Measurements from ENCODE around the gene TMED9.
"Not testable (repeated sequence)": the region's sequence is repeated elsewhere in the genome, so short reads cannot be mapped to it uniquely, and the experiment has no call there.

The TMED9 gene

DNA sequence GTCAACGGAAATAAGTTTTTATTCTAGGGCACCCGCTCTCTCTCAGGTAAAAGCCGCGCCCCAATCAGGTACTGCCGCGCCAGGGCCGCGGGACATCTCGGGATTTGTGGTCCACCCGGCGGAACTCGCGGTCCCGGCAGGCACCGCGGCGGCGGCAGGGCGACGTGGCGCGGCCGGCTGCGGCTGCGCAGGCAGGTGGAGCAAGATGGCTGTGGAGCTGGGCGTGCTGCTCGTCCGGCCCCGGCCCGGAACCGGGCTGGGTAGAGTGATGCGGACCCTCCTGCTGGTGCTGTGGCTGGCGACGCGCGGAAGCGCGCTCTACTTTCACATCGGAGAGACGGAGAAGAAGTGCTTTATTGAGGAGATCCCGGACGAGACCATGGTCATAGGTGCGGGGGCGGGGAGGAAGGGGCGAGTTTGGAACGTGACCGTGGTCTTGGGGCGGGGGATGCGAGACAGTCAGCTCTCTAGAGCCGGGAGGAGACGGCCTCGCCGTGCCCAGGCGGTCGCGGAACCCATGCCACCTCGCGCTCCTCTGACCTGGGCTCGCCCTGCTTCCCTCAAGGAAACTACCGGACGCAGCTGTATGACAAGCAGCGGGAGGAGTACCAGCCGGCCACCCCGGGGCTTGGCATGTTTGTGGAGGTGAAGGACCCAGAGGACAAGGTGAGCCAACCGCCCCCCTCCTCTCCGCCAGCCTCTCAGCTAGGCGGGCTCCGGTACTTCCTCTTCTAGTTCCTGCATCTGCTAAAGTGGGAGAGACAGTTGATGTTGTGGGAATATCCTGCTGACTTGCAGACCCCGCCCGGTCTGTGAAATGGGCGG is at the start of gene TMED9:
TMED9 (plus strand) TSS at position 194 of the 825 bp plus-strand sequence; CDS start at position 206, 12 bp downstream.
- DNase-seq (ENCODE audit: low read depth) = peak; percentile 84

- no peak for DNase-seq (ENCODE audit: low read depth)
These were observed 49.1 kb upstream of the TMED9 start for GRCh38 chr5:177542816-177543465.

DNA sequence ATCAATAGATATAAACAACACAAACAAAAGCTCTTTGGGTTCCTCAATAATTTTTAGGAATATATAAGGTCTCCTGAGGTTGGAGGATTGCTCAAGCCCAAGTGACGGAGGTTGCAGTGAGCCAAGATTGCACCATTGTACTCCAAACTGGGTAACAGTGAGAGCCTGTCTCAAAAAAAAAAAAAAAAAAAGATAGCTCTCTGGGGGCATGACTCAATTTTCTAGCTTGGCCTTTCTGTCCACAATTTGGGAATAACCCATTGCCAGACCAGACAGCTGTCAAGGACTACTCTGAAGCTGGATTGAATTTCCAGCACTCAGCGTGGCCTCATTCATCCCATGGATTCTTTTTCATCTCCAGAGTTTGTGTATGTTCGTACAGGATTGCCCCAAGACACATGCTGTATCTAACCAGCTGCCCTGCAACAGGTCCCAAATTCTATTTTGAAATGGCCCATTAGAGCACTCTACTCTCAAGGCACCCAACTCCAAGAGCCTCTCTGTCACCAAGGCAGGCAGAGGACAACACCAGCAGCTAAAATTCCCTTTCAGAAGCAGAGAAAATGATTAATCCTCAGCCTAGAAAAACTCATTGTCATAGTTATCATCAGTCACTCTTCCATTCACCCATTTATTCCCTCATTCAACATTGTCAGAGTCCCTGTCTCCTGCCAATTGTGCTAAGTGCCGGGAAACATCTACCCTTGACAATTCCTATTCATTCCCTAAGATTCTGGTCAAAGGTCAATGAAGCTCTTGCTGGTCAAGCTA is 46.3 kb upstream of the TMED9 start:
- DNase-seq (ENCODE audit: low read depth) = no peak

DNA sequence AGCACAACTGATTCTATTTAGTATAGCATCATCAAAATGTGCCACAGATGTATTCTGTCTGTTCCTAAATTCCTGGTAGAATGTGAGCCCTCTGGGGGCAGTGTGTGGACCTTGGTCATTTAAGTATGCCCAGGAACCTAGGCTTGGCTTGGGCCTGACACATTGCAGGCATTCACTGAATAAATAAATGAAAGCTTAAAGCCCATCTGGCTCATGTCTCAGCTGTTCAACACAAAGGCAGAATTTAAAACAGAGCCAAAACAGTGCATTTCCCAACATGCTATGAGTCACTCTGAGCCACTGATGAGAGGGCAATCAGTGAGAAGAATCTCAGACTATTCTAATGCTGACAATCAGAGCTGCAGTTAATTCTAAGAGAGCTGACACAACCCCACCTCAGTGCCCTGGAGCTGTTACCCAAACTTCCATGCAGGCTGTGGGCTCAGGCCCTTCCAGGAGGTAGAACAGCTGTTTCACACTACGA is 45.7 kb upstream of the TMED9 start:
- DNase-seq (ENCODE audit: low read depth) = no peak

DNA sequence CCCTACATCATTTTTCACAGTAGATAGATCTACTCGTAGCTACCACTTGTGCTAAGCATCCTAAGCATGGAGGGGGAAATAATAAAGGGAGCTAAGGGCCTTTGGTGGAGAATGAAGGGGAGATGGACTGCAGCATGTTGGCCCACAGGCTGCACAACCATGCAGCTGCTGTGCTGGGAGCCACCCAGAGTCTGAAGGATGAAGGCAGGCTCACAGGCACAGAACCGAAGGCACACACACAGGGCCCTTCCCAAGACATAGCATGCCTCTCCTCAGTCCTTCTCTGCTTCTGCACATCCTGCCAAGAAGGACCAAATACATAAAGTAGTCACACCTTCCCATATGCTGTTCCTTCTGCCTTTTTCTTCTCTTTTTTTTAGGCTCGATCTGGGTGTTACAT is 44.3 kb upstream of the TMED9 start:
- DNase-seq (ENCODE audit: low read depth) = no peak

DNA sequence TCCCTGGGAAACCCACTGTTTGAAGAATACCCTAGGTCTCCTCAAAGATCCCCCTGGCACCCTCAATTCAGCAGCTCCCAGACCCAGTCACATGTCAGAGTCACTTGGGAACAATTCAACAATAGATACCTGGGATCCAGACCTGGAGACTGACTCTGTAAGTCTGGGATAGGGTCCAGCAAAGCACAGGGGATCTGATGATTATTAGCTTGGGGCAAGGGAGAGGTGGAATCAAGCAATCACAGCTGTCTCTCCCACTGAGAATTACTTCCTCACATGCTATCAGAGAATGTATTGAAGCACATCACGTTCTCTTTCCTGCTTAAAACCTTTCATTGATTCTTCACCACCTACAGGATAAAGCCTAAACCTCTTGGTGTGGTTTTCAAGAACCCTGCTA is 43.5 kb upstream of the TMED9 start:
- DNase-seq (ENCODE audit: low read depth) = no peak

- no peak for DNase-seq (ENCODE audit: low read depth)
These were observed 41.9 kb upstream of the TMED9 start for GRCh38 chr5:177550122-177550521.

GRCh38 chr5:177552839-177553455 is 39.1 kb upstream of the TMED9 start:
- DNase-seq (ENCODE audit: low read depth) = no peak

DNA sequence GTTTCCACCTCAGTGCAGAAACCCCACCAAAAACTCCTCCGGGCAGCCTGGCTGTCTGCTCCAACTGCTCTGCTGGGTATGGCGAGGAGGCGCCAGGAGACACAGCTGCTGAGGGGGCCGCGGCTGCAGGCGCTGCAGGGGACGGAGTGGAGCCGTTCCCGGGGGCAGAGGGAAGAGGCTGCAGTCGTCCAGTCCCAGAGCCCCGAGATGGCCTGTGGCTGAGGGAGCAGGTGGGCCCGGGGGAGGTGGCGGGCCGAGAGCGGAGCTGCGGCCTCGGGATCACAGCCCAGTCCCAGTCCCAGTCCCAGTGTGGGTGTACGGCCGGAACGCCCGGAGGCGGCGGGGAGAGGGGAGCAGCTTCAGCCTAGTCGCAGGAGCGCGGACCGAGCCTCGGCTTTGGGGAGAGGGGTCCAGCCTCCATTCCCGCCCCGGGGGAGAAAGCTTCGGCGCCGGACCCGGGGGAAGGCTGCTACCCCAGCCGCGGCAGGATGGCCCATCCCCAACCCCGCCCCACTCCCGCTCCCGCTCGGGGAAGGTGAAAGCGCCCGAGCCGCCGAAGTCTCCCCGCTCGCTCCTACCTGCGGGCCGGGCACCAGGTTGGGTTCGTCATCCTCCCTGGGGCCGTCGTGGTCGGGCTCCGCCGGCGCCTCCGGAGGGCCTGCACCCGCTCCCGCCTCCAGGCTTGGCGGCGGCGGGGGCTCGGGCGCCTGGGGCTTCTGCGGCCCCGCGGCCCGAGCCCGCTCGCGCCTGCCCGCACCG is 38.2 kb upstream of the TMED9 start:
- peak; percentile 22 for DNase-seq (ENCODE audit: low read depth)

DNA sequence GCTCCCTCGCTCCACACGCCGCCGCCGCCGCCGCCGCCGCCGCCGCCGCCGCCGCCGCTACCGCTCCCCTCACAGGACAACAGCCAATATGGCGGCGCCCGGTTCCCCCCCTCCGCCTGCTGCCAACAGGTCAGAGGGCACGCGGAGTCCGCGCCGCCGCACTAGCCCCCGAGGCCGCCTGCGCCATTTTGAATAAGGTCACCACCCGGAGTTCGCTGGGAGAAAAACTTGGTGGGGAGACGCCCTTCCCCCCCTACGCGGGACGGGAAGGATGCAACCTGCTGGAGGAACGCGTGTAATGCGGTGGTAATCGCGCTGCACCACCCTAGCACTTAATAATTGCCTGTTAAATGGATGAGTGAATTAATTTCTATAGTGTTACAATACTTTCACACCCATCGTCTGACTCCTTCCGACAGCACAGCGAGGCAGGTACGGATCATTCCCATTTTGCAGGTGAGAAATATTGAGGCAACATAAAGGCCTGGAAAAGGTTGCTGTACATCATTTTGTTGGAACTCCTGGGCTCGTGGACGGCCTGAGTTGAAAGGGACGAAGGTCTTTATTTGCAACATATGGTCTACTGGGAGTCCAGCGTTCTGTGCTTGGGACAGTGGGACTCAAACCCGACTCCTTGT is 37.4 kb upstream of the TMED9 start, which contains the start of gene FAM193B:
FAM193B (minus strand) TSS at position 90 of the 638 bp plus-strand sequence. CDS start 105 bp downstream, outside the sequence.
- peak; percentile 91 for DNase-seq (ENCODE audit: low read depth)

DNA sequence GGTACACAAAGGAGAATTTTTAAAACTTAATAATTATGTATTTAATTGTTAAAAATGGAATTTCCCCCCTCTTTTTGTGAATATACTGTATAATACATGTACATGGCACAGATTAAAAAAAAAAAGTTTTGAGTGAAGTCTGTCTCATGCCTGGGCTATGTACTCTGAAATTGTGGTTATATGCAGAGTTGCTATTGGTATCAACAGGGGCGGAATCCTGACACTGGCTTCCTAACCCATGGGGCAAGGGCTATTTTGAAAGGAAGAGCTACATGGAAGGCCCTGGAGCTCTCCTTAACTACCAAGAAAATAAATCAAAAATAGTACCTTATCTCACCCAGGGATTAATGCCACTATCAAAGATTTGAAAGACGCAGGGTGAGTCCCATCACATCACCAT is 36.8 kb upstream of the TMED9 start:
- no peak for DNase-seq (ENCODE audit: low read depth)

DNA sequence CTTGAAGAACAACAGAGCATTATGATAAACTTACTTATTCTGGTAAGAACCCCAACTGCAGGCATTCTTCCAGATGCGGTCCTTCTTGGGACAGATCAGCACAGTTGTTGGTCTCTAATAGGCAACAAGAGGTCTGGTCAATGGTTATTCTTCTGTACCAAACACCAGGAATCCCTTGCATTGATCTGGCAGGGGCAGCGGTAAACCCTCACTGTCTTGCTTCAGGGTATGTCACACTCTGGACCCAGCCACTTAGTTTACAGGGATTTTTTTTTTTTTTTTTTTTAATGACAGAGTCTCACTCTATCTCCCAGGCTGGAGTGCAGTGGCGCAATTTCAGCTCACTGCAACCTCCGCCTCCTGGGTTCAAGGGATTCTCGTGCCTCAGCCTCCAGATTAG is 36.3 kb upstream of the TMED9 start:
- no peak for DNase-seq (ENCODE audit: low read depth)

GRCh38 chr5:177557041-177557647 is 34.9 kb upstream of the TMED9 start:
- DNase-seq (ENCODE audit: low read depth) = no peak

- DNase-seq (ENCODE audit: low read depth) = no peak
These were observed 34.2 kb upstream of the TMED9 start for GRCh38 chr5:177557796-177558195.

- DNase-seq (ENCODE audit: low read depth) = not testable (repeated sequence)
These were observed 32.5 kb upstream of the TMED9 start for GRCh38 chr5:177559446-177559941.

DNA sequence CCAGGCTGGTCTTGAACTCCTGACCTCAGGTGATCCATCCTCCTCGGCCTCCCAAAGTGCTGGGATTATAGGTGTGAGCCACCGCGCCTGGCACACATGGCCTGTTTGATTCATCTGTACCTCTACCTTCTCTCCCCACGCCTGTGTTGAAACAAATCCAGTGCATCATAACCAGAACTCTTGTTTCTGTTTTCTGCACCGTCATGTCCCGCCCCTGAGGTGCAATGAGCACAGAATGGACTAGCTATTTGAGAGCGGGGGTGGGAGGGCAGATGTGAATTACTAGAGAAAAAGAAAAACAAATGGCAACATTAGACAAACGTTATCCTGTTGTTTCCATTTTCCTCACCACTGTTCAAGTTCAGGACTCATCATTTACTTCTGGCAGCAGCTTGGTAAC is 27.0 kb upstream of the TMED9 start:
- DNase-seq (ENCODE audit: low read depth) = no peak

DNA sequence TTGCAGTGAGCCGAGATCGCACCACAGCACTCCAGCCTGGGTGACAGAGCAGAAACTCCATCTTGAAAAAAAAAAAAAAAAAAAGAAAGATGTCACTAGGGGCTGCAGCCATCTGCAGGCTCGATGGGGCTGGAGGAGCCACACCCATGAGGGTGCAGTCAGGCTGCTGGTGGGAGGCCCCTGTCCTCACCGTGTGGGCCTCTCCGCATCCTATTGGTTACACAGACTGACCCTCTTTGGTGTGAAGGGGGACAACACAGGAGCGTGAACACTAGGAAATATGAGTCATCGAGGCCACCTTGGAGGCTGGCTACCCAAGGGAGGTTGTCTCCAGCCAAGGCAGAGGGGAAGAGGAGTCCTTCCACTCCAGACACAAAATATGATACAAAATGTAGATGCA is 23.7 kb upstream of the TMED9 start:
- no peak for DNase-seq (ENCODE audit: low read depth)

DNA sequence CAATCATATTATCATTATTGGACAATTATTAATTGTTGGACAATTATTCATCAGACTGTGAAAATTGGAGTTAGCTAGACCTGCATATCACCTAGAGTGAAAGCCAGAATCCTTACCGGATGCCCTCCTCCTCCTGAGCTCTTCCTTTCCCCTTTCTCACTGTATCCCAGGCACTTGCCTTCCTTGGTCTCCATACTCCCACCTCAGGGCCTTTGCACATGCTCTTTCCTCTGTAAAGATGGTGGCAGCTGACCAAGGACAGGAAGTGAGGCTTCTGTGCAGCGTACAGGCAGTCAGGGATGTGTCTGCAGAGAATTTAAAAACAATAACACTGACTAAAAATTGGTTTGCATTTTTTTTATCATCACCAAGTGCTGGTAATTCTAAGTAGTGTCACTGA is 22.1 kb upstream of the TMED9 start:
- DNase-seq (ENCODE audit: low read depth) = no peak

- DNase-seq (ENCODE audit: low read depth) = no peak
These were observed 16.5 kb upstream of the TMED9 start for GRCh38 chr5:177575488-177575887.

GRCh38 chr5:177576169-177576568 is 15.8 kb upstream of the TMED9 start:
- no peak for DNase-seq (ENCODE audit: low read depth)

Data from stimulated activated CD4-positive, alpha-beta T cell treated with anti-CD3 and anti-CD28 coated beads, Interleukin-2, amount 100 ng/mL, for 4 hours (primary cell).